ENCODE data around the gene TREML2.

DNA sequence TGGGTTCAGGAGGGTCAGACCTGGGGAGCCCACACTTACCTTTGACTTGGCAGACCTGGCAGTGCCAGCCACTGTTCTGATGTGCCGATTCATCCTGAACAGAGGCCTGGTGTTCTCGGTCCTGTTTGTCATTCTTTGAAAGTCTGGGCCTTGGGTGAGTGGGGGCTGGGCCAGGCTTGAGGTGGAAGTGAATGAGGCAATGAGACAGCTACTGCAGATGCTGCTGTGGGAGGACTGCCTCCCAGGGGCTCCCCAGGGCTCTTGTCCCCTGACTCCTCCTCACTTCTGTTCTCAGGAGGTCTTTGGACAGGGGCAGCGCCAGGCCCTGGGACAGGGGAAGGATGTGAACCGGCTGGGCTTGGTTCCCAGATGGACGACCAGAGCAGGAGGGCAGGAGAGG is 21.6 kb upstream of the TREML2 start:
- TF ChIP-seq, protein P1, sequence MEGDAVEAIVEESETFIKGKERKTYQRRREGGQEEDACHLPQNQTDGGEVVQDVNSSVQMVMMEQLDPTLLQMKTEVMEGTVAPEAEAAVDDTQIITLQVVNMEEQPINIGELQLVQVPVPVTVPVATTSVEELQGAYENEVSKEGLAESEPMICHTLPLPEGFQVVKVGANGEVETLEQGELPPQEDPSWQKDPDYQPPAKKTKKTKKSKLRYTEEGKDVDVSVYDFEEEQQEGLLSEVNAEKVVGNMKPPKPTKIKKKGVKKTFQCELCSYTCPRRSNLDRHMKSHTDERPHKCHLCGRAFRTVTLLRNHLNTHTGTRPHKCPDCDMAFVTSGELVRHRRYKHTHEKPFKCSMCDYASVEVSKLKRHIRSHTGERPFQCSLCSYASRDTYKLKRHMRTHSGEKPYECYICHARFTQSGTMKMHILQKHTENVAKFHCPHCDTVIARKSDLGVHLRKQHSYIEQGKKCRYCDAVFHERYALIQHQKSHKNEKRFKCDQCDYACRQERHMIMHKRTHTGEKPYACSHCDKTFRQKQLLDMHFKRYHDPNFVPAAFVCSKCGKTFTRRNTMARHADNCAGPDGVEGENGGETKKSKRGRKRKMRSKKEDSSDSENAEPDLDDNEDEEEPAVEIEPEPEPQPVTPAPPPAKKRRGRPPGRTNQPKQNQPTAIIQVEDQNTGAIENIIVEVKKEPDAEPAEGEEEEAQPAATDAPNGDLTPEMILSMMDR (IDR thresholded peaks at IDR 0.05; ENCODE audit: low read length) = no peak
- no peak for TF ChIP-seq EZH2phosphoT487 (IDR thresholded peaks at IDR 0.05; ENCODE audit: low read length)
- TF ChIP-seq EZH2 (optimal IDR thresholded peaks at IDR 0.05; ENCODE audit: low read depth, low read length) = no peak

All from MM.1S (cell line).